Fibroblast of lung (primary cell): ENCODE results near the gene MAN1A1. TPM values are rescaled to one million over a fixed set of nuclear protein-coding genes. Genes with fewer than 3 reads are reported as not detected.
A peak's percentile ranks its signal among the peaks of the same experiment; 100 is the strongest.
"Not testable (repeated sequence)": the region's sequence is repeated elsewhere in the genome, so short reads cannot be mapped to it uniquely, and the experiment has no call there.

ENCODE experiments used
- DNase-seq, 2 donors: peaks; one replicate each; pipeline versions ENCODE4 v3.0.0 to v3.0.0-alpha.2; 2010; ENCODE audit warnings: low read depth in 2 of 2
- H2AFZ ChIP-seq: 2 replicates; pipeline ENCODE4 v1.5.1; 2012; ENCODE audit warnings: low read length, control low read depth, inconsistent platforms
- H3K27ac ChIP-seq: 2 replicates; pipeline ENCODE4 v1.5.1; 2011; ENCODE audit warnings: low read length, control low read depth; ENCODE audit not compliant: insufficient read depth
- H3K27me3 ChIP-seq: 2 replicates; pipeline ENCODE4 v1.5.1; 2011; ENCODE audit warnings: mild to moderate bottlenecking, low read length; ENCODE audit not compliant: control insufficient read depth, insufficient read depth
- H3K36me3 ChIP-seq: 2 replicates; pipeline ENCODE4 v1.5.1; 2011; ENCODE audit warnings: low read length; ENCODE audit not compliant: control insufficient read depth, insufficient read depth
- H3K4me1 ChIP-seq: 2 replicates; pipeline ENCODE4 v1.5.1; 2011; ENCODE audit warnings: low read length; ENCODE audit not compliant: control insufficient read depth, insufficient read depth; ENCODE audit errors: extremely low read depth
- H3K4me2 ChIP-seq: 2 replicates; pipeline ENCODE4 v1.5.1; 2011; ENCODE audit warnings: low read length, control low read depth; ENCODE audit not compliant: insufficient read depth; ENCODE audit errors: extremely low read depth
- H3K4me3 ChIP-seq, 4 experiments: fragments of 200-600 bp in 1 of 4; sonication (generic) in 1 of 4; replicated peaks in 1 of 4; 2 replicates each; pipeline ENCODE4 v1.5.1; 2011 to 2016; ENCODE audit warnings: low read length in 4 of 4, low read depth in 3 of 4, mild to moderate bottlenecking in 3 of 4, control low read depth in 2 of 4, inconsistent platforms in 1 of 4, mixed read lengths in 1 of 4; ENCODE audit not compliant: insufficient read depth in 1 of 4; ENCODE audit errors: control extremely low read depth in 1 of 4
- H3K79me2 ChIP-seq: 2 replicates; pipeline ENCODE4 v1.5.1; 2012; ENCODE audit warnings: mild to moderate bottlenecking, low read length, inconsistent platforms; ENCODE audit not compliant: control insufficient read depth, insufficient read depth
- H3K9ac ChIP-seq: 2 replicates; pipeline ENCODE4 v1.5.1; 2011; ENCODE audit warnings: mild to moderate bottlenecking, low read length, control low read depth; ENCODE audit not compliant: insufficient read depth
- H3K9me3 ChIP-seq: 2 replicates; pipeline ENCODE4 v1.5.1; 2012; ENCODE audit warnings: low read depth, low read length; ENCODE audit not compliant: control insufficient read depth, insufficient read depth
- H4K20me1 ChIP-seq: 2 replicates; pipeline ENCODE4 v1.5.1; 2011; ENCODE audit warnings: low read length; ENCODE audit not compliant: control insufficient read depth, insufficient read depth; ENCODE audit errors: extremely low read depth
- CTCF ChIP-seq, 2 donors: IDR thresholded peaks in 1 of 2; conservative IDR thresholded peaks in 1 of 2; 1 replicate in 1 of 2; 2 replicates in 1 of 2; pipeline ENCODE4 v1.5.1; 2011 to 2012; ENCODE audit warnings: low read length in 2 of 2, control low read depth in 1 of 2, inconsistent platforms in 1 of 2, low read depth in 1 of 2, mild to moderate bottlenecking in 1 of 2
- EZH2 ChIP-seq: IDR thresholded peaks from 2 replicates; pipeline ENCODE4 v1.5.1; 2012; ENCODE audit warnings: low read length, control low read depth, mild to moderate bottlenecking; ENCODE audit errors: missing control alignments
- polyA plus RNA-seq, 2 donors: library from polyadenylated mRNA; depleted of rRNA in 1 of 2; stranded (reverse) in 1 of 2; unstranded in 1 of 2; fragments of >200 nt; gene quantifications; 2 replicates each; pipeline ENCODE4 v1.2.1, GENCODE V29; 2011 to 2012; ENCODE audit warnings: missing spikeins in 1 of 2
- total RNA-seq: library from RNA; depleted of rRNA; stranded (reverse); fragments of >200 nt; gene quantifications from 2 replicates; pipeline ENCODE4 v1.2.1, GENCODE V29; 2014

The MAN1A1 gene
- total and polyA plus RNA-seq, 2 donors (not counting 1 experiment from before 2014, with no cell fraction given), result 39.5 to 120 TPM

GRCh38 chr6:119170447-119171087, 179.0 kb downstream of the MAN1A1 start:
- no peaks in the 10 kb centered on the region for H3K4me1 ChIP-seq
- no peak for TF ChIP-seq EZH2
- TF ChIP-seq CTCF (conservative IDR thresholded peaks at IDR 0.05 in 1 of 2, IDR thresholded peaks at IDR 0.05 in 1 of 2; ENCODE audit: low read depth in 1 of 2, low read length in 2 of 2), result no peak
- no peaks in the 10 kb centered on the region for H3K79me2 ChIP-seq
- H3K27ac ChIP-seq, result no peak overlapping the region
- H3K9me3 ChIP-seq, result no peaks in the 10 kb centered on the region
- no peaks in the 10 kb centered on the region for H3K36me3 ChIP-seq
- no peak overlapping the region for H3K9ac ChIP-seq
- no peaks in the 10 kb centered on the region for H4K20me1 ChIP-seq
- H3K4me3 ChIP-seq, result no peak overlapping the region
- no peak overlapping the region for H3K4me2 ChIP-seq
- DNase-seq, result peak; percentile 40 to 57
- H3K27me3 ChIP-seq, result no peaks in the 10 kb centered on the region
- no peak overlapping the region for H2AFZ ChIP-seq

- no peaks in the 10 kb centered on the region for H3K4me1 ChIP-seq
- no peaks in the 10 kb centered on the region for H3K36me3 ChIP-seq
- H3K79me2 ChIP-seq, result no peaks in the 10 kb centered on the region
- no peak for DNase-seq
- TF ChIP-seq EZH2 (no peak), CTCF (conservative IDR thresholded peaks at IDR 0.05 in 1 of 2, IDR thresholded peaks at IDR 0.05 in 1 of 2; ENCODE audit: low read depth in 1 of 2, low read length in 2 of 2) (no peak)
- H3K27ac ChIP-seq, result no peak overlapping the region
- no peaks in the 10 kb centered on the region for H3K9me3 ChIP-seq
- H4K20me1 ChIP-seq, result no peaks in the 10 kb centered on the region
- H2AFZ ChIP-seq, result no peak overlapping the region
- no peaks in the 10 kb centered on the region for H3K27me3 ChIP-seq
- H3K4me2 ChIP-seq, result no peak overlapping the region
- no peak overlapping the region for H3K4me3 ChIP-seq
- no peak overlapping the region for H3K9ac ChIP-seq
These were observed 179.5 kb downstream of the MAN1A1 start for GRCh38 chr6:119170103-119170446.

GRCh38 chr6:119169355-119169754, 180.2 kb downstream of the MAN1A1 start:
- H3K4me2 ChIP-seq, H3K4me3 ChIP-seq, H3K27me3 ChIP-seq, H2AFZ ChIP-seq, H3K9me3 ChIP-seq, H3K4me1 ChIP-seq, H3K9ac ChIP-seq, H3K27ac ChIP-seq, H3K36me3 ChIP-seq, H3K79me2 ChIP-seq, DNase-seq, H4K20me1 ChIP-seq: not testable (repeated sequence)
